H54 (cell line): ENCODE measurements around the gene RIMBP2.

ENCODE experiments used
- DNase-seq: peaks from one replicate; pipeline ENCODE4 v3.0.0; 2011; ENCODE audit warnings: low spot score, mixed read lengths; ENCODE audit not compliant: insufficient read length
- FAIRE-seq: peaks from 3 replicates; lab custom pipeline; 2011; peaks lifted over from hg19 to GRCh38; lab: Jason Lieb, UNC
- POLR2A ChIP-seq: IDR thresholded peaks from 2 replicates; pipeline ENCODE4 v1.6.1; 2011; ENCODE audit warnings: low read depth, mild to moderate bottlenecking, low read length

RIMBP2 gene

DNA sequence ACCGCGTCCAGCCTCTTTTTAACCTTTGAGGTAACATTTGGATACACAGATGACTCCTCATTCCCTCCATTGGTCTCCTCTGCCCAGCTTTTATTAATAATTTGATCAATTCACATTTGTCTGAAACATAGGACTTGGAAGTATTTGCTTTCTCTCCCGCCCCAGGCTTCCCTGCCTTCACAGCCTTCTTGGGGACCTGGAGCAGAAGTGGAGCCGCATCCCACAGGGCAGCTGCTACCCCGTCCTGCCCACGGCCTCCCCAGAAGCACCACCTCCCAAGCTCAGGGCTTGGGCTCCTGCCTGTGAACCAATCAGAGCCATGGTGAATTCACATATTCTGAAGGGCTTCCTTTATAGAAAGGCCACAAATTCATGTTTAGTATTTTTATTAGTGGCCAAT is 280.8 kb downstream of the RIMBP2 start:
- DNase-seq, result no peak
- no peak for TF ChIP-seq POLR2A
- FAIRE-seq, result no peak

GRCh38 chr12:130434560-130434959 is 281.5 kb downstream of the RIMBP2 start:
- no peak for DNase-seq
- no peak for FAIRE-seq

GRCh38 chr12:130433834-130434233 is 282.3 kb downstream of the RIMBP2 start:
- FAIRE-seq (no peak), DNase-seq (no peak)
- TF ChIP-seq POLR2A, result no peak

More at GRCh38 chr12:130434560-130434959, 281.5 kb downstream of the RIMBP2 start:
- no peak for TF ChIP-seq POLR2A

DNA sequence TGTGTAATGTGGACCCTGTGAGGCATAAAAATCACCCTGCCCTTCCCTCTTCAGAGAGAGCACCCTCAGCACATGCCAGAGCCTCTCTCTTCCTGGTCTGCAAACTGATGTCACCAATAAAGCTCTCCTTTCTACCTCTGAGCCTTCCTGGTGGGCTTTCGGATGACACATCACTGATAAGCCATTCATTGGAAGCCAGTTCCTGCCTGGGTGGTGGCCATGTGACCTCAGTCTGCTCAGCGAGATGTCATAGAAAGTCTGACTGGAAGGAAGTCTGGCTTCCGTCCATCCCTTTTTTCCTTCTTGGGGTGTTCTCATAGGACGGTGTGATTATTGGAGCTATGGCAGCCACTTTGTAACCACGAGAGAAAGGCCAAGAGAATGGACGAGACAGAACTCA is 282.7 kb downstream of the RIMBP2 start:
- DNase-seq (no peak), FAIRE-seq (no peak)
- no peak for TF ChIP-seq POLR2A

DNA sequence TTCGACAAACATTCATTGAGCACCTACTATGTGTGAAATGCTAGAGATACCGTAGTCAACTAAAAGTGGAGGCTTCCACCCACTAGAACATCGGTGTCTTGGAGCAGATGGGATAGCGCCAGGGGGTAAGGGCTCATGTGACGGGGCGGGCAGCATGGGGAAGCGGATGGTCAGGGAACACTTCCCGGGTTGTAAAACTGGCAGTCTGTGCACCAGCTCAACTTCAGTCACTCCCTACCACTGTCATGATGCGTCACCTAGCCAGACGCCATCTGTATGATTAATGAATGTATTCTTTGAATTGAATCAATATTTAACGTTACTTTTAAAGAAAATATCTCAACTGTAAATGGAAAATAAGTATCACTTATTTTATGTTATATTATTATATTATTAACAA is 284.9 kb downstream of the RIMBP2 start:
- FAIRE-seq (no peak), DNase-seq (no peak)
- TF ChIP-seq POLR2A, result no peak

- FAIRE-seq, result no peak
- no peak for DNase-seq
- no peak for TF ChIP-seq POLR2A
Measured at GRCh38 chr12:130429656-130430505, 286.2 kb downstream of the RIMBP2 start.

DNA sequence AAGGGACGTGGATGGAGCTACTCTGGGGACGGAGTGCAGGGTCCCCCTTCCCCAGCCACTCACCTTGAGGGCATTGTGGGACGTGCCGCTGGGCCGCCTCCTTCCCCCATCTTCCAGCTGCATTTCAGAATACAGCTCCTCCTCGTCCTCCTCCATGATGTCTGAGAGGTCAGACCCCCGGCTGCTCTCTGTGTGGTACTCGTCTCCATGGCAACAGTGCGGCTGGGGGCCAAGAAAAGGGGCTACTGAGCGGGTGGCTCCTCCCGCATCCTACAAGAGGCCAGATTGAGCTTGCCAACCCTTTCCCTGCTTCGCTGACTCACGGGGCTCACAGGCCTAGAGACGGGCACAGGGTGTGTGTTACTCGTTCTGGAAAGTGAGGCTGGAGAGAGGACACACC is 288.0 kb downstream of the RIMBP2 start:
- no peak for TF ChIP-seq POLR2A
- DNase-seq (no peak), FAIRE-seq (no peak)

DNA sequence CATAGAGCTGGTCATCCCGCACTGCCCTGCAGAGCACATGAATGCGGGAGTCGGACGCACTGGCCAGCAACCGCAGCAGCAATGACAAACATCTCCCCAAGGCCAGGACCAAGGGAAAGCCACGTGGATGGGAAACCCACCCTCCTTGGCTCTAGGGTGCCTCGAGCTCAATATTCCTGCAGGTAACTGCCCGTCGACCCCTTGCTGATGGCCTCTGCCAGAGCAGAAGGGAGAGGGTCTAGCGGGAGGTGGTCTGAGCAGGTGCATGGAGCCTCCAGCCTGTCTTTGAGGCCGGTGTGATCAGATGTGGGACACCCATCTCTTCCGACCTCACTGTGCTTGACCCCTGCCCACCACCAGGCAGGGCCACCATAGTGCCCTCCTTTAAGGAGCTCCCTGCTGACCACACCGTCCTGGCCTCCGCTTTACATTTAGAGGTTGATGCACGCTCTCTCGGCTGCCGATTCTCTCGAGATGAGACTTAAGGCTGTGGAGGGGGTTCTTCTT is 288.7 kb downstream of the RIMBP2 start:
- DNase-seq (no peak), FAIRE-seq (no peak)
- no peak for TF ChIP-seq POLR2A

DNA sequence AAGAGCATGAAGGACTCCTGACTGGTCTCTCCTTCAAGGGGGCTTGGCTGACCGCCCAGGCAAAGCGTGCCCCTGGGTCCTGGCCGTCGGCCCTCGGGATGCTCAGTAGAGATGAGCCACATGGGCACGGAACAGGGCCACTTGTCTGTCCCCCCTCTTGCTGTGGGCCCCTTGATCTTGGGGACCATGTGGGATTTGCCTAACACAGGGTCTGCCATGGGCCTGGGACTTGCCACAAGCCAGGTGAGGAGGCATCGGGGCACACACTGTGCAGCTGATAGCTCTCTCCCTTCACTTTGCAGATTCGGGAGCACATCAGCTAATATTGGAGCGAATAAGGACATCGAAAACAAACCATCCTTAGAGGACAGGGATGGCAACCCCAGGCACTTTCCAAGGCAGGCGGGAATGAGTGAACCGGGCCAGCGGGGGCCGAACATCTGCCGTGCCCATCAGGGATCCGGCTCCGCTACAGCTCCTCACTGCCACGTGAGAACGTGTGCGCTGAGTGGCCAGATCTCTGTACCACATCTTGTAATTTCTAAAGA is 290.3 kb downstream of the RIMBP2 start:
- FAIRE-seq, result no peak

DNA sequence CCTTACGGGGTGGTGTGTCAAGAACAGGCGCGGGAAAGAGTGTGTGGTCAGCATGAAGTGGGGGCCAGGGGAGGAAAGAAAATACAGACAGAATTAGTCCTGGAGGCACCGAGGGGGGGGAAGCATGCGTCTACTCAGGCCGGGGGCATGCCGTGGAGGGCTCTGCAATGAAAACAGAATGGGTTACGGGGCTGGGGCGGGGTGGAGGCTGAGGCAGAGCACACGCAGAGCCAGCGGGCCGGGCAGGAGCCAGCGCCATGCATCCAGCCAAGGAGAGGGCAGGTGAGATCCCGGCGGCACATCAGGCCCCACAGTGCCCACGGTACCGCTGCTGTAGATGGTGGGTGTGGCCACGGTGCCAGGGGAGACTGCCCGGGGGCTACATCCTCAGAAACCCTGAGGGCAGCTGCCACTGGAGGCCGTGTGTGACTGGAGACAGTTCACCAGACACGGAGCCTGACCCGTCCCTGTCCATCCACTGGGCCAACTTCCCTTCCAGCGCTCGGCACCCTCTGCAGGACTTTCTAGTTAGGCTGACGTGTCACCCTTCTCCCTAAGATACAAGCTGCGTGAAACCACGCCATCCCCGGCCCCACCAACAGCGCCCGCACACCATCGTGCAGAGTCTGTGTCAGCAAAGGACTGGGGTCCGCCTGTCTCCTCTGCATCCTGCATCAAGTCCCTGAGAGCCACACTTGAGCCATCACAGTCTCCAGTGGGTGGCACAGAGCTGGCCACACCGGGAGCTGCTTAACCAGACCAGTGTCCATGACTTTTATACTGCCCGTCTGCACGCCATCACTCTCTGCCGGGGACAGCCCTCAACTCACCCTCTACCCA is 291.0 kb downstream of the RIMBP2 start:
- DNase-seq, result no peak

More for the DNA sequence above, 290.3 kb downstream of the RIMBP2 start:
- no peak for DNase-seq
- no peak for TF ChIP-seq POLR2A

GRCh38 chr12:130423991-130424857 is 291.9 kb downstream of the RIMBP2 start:
- FAIRE-seq, result no peak
- TF ChIP-seq POLR2A, result no peak
- DNase-seq, result no peak

More for the DNA sequence above, 291.0 kb downstream of the RIMBP2 start:
- TF ChIP-seq POLR2A, result no peak
- FAIRE-seq, result no peak

- TF ChIP-seq POLR2A, result no peak
- FAIRE-seq, result no peak
- no peak for DNase-seq
Measured at GRCh38 chr12:130423136-130423535, 293.0 kb downstream of the RIMBP2 start.

DNA sequence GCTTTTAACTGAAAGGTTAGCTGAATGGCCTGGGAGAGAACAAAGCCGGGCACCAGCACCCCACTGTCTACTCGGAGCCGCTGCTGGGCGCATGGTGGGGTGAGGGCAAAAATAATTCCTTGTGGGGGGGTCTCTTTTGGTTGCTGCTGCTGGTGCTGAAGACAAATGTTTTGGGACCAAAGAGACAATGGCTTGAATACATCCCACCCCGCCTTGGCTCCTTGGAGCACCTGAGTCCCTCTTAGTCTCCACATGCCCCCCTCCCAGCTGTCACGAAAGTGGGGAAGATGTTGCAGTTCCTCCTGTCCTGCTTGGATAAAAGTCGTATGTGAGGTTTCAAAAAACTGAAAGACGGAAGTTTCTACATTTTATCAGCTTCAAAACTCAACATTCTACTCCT is 293.4 kb downstream of the RIMBP2 start:
- no peak for DNase-seq
- no peak for FAIRE-seq
- no peak for TF ChIP-seq POLR2A
